ENCODE data around the gene CD200.

CD200 gene

GRCh38 chr3:112333381-112334317 lies 693 bp downstream of the CD200 start:
- no peak for DNase-seq

DNA sequence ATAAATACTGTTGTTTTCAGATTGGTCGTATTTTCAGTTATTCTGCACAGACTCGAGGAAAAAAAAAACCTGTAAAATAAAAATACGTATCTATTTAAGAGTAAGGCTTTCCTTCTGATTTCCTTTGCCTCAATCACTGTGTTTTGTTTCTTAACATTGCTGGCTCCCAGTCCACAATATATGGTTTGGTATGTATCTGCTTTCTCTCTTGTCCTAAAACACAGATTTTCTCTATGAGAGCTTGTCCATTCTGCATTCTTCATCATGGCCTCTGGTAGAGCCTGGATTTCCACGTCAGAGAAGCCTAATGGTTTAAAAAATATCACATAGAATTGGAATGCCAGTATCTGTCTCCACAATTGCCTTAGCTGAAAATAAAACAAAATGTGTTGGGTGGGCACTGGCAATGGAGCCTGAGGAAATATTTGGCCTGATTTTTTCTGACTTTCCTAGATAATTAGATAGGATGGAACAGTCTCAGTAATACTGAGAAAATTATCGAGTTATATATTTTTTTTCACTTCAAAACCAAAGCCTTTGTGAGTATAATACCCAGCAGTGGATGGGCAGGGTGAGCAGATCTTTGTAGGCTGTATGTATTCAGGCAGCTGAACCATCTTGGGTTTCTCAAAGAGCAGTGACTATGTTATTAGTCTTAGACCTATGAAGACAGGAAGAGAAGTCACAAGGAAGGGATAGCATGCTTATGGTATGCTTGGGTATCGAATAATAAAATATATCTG lies 1.9 kb downstream of the CD200 start:
- DNase-seq = no peak

DNA sequence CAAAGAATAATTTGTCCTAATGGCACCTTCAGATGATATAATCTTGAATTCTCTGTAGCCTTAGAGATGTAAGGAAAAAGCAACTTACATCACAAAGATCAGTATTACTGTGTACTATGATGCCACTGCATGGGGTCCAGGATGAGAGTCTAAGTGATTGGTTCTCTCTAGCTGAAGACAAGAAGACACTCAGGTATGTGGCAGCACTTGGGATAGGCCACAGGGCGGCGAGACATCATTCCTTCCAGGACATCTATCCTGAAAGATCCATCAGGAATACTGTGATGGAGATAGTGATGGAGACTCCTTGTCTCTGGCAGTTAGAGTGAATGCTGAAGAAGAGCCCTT lies 2.5 kb downstream of the CD200 start:
- DNase-seq = no peak

- no peak for DNase-seq
Measured at GRCh38 chr3:112338021-112338726, 5.2 kb downstream of the CD200 start.

DNA sequence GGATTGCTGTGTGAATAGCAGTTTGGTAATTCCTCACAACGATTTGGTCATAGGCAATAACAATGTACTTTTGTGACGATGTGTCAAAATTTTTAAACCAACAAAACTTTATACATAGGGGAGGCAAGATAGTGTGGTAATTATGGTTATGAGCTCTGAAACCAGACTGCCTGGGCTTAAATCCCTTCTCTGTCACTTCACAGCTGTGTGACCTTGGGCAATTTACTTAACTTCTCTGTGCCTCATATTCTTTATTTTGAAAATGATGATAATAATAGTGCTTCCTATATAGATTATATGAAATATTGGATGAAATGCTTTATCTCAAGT lies 5.7 kb downstream of the CD200 start:
- DNase-seq = no peak

DNA sequence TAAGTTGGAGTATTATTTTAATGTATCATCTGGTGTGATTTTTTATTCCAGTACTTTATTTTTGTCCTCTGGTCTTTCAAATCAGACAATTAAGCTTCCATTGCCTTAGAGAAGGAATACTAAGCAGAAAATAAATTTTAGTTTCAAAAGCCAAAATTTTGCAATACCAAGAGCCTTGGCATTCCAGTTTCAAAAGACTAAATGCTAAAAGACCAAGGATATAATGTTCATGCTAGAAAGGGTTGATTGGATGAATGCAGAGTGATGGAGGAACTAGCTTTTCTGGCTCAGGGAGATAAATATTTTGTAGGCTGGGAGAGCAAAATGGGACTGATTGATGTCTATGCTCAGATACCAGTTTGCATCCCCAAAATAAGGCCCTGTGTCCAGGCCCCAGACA lies 6.2 kb downstream of the CD200 start:
- DNase-seq = no peak

DNA sequence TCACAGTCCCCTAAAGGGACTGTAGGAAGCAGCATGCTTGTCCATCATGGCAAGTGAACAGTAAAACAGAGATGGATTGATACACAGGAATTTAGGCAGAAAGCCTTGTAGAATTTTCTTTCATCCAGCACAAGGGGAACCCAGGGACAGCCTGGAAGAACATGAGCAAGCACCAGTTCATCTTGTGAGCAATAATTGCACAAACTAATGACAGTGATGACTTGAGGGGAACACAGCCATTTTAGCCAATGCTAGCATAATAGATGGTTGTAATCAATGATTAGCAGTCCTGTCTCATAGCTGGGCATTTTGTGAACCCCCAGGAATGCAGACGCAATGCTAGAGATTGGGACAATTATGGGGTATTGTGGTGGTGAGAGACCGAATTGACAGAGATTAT lies 6.7 kb downstream of the CD200 start:
- DNase-seq = no peak

DNA sequence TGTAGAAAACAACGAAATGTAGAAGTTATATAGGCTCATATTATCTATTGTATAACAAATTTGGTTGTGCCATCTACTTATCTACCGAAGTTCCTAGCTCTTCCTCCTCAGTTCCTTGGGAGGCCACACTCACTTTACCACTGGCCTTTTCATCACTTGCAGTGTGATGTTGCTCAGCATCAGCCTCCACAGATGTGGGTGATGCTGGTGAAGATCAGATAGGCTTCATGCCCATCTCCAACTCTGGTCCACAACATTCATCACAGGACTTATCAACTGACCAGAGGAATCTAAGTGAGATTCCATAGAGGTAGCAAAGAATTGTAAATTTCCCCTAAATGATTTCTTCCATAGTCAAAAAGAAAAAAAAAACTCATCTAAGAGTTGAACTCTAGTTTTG lies 8.4 kb downstream of the CD200 start:
- DNase-seq = no peak

- no peak for DNase-seq
Measured at GRCh38 chr3:112345681-112346080, 12.7 kb downstream of the CD200 start.

- DNase-seq = no peak
Measured at GRCh38 chr3:112346491-112347122, 13.7 kb downstream of the CD200 start.

DNA sequence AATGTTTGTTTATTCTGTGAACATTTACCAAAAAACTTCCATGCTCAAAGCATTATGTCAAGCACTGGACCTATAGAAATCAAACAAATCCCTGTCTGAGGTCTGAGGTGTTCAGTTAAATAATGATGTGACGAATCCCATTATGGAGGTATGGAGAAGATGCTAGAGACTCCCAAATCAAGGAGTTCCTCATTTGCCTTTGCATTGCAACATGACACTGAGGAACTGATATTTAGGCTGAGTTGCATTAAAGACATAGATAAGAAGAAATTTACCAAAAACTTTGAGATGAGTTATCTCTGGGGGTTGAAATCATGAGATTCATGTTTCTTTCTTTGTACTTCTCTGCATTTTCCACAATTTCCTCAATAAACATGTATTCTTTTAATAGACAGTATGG lies 16.0 kb downstream of the CD200 start:
- no peak for DNase-seq

DNA sequence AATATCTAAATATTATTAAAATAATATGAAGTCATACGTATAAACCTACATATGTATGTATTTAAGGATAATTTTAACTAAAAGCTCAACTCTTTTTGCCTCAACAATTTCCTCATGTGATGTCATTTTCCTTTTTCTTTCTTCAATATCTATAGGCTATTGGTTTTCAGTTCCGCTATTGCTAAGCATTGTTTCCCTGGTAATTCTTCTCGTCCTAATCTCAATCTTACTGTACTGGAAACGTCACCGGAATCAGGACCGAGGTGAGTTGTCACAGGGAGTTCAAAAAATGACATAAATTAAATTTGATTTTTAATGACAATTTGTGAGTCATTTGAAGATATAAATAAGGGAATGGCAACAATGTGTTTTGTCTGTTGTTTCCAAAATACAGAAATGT lies 16.6 kb downstream of the CD200 start:
- DNase-seq = no peak

- DNase-seq = no peak
Measured at GRCh38 chr3:112350018-112350810, 17.3 kb downstream of the CD200 start.

DNA sequence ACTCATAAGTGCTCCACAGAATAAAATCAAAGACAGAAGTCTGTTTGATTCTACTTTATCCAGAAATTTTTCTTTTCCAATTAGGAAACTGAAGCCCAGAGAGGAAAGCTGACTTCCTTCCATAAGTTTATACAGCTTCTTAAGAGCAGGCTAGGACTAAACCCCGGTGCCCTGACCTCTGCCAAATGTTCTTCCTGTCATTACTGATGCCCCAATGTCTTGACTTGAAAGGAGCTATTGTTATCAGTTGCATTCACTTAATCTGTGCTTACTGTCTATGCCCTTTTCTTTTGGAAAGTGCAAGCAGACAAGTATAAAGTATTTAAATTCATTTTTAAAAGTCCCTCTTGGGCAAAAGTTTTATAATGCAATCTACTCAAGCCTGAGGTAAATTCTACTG lies 18.1 kb downstream of the CD200 start:
- no peak for DNase-seq

DNA sequence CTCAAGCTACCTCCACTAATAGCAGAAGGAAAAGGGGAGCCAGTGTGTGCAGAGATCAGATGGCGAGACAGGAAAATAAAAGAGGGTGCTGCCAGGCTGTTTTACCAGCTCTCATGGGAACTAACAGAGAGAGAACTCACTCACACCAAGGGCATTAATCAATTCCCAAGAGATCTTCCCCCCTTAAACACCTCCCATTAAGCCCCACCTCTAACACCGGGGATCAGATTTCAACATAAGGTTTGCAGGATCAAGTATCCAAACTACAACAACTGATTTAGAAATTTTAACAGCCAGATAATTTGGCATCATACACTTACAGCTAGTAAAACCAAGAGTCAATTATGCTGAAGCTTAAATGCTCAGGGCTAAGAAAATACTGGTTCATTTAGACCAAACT lies 18.9 kb downstream of the CD200 start:
- no peak for DNase-seq

GRCh38 chr3:112352720-112353119 lies 19.8 kb downstream of the CD200 start:
- DNase-seq = no peak

- no peak for DNase-seq
Measured at GRCh38 chr3:112353365-112353764, 20.4 kb downstream of the CD200 start.

DNA sequence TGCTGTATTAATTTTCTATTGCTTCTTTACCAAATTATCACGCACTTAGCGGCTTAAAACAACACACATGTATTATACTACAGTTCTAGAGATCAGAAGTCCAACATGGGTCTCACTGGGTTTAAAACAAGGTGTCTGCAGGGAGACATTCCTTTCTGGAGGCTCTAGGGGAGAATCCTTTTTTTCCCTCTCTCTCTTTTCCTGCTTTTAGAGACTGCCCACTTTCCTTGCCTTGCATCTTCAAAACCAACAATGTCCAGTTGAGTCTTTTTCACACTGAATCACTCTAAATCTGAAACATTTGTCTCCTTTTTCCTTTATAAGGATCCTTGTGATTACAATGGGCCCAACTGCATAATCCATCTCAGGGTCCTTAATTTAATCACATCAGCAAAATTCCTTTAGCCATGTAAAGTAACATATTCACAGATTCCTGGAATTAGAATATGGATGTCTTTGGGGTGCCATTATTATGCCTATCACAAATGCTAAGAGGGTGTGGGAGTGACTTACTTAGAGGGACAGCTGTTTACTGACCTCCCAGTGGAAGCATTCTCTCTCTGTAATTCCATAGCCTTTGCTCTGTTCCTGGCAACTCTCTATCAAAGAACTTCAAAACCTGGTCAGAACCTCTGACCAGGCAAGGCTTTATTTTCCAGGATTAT lies 21.8 kb downstream of the CD200 start:
- no peak for DNase-seq

DNA sequence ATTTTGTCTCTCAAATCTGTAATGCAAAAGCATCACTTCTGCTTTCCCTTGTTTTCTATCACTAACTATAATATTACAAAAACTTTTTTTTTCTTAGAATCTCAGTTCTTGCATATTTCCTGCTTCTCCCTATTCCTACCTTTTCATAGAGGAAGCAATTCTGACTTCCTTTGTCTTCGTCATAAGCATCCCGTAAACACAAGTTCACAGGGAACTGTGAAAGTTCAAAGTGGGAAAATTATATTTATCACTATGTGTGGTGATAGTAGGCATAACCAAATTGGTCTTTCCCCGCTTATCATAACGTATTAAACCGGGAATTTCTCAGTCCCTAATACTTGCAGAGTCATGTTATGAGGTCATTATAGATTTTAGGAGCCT lies 22.3 kb downstream of the CD200 start:
- DNase-seq = no peak

- DNase-seq = peak; percentile 36
Measured at GRCh38 chr3:112357930-112358780, 25.2 kb downstream of the CD200 start.

GRCh38 chr3:112360561-112360960 lies 27.6 kb downstream of the CD200 start:
- DNase-seq = no peak

Measured in activated T-cell treated with anti-CD3 and anti-CD28 coated beads, Interleukin-2, amount 50 U/mL, for 1 hour (primary cell).